ENCODE results near the gene CRLF2.

DNA sequence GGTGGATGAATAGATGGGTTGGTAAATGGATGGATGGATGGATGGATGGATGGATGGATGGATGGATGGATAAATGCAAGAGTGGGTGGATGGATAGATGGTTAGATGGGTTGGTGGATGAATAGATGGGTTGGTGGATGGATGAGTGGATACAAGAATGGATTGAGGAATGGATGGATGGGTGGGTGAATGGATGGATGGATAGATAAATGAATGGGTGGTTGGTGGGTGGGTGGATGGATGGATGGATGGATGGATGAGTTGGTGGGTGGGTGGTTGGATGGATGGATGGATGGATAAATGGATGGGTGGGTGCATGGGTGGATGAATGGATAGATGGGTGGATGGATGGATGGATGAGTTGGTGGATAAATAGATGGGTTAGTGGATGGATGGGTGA is 13.8 kb upstream of the CRLF2 start:
- TF ChIP-seq, protein P1, sequence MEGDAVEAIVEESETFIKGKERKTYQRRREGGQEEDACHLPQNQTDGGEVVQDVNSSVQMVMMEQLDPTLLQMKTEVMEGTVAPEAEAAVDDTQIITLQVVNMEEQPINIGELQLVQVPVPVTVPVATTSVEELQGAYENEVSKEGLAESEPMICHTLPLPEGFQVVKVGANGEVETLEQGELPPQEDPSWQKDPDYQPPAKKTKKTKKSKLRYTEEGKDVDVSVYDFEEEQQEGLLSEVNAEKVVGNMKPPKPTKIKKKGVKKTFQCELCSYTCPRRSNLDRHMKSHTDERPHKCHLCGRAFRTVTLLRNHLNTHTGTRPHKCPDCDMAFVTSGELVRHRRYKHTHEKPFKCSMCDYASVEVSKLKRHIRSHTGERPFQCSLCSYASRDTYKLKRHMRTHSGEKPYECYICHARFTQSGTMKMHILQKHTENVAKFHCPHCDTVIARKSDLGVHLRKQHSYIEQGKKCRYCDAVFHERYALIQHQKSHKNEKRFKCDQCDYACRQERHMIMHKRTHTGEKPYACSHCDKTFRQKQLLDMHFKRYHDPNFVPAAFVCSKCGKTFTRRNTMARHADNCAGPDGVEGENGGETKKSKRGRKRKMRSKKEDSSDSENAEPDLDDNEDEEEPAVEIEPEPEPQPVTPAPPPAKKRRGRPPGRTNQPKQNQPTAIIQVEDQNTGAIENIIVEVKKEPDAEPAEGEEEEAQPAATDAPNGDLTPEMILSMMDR (IDR thresholded peaks at IDR 0.05; ENCODE audit: control extremely low read depth in 1 of 3, insufficient read depth in 1 of 3, low read depth in 1 of 3, low read length in 3 of 3), result no peak
- no peak for TF ChIP-seq KDM1A (IDR thresholded peaks at IDR 0.05; ENCODE audit: borderline replicate concordance, low read length)
- TF ChIP-seq ASH2L (IDR thresholded peaks at IDR 0.05; ENCODE audit: low read length), result no peak
- TF ChIP-seq, protein P2, sequence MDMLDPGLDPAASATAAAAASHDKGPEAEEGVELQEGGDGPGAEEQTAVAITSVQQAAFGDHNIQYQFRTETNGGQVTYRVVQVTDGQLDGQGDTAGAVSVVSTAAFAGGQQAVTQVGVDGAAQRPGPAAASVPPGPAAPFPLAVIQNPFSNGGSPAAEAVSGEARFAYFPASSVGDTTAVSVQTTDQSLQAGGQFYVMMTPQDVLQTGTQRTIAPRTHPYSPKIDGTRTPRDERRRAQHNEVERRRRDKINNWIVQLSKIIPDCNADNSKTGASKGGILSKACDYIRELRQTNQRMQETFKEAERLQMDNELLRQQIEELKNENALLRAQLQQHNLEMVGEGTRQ (IDR thresholded peaks at IDR 0.05; ENCODE audit: low read length), result no peak
